Measurements from ENCODE around the gene GPR35.
"Not testable (repeated sequence)": the region's sequence is repeated elsewhere in the genome, so short reads cannot be mapped to it uniquely, and the experiment has no call there.

GPR35 gene

DNA sequence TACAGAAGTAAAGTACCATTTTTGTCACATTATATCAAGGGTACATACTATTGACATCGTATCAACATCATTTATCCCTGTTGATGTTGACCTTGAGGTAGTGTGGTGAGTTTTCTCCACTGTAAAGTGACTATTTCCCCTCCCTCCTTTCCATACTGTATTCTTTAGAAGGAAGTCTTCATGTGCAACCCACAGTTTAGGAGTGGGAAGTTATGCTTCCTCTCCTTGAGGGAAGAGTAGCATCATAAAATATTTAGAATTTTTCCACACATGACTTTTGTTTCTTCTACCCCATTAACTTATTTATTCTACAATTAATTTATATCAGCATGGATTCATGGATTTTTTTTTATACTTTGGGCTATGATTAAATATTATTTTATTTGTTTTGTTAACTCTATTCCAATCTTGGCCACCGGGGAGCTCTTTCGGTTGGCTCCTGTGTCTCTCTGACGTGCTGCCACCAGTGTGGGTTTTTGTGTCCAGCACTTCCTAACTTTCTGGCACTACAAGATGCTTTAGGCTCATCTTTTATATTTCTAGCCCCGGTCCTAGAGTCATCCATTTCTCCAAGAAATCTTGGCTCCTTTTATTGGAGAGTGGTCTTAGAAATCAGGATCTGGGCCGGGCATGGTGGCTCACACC lies 38.4 kb downstream of the GPR35 start:
- ChIA-PET CTCF (interaction anchor here (0.6 kb wide), 1 partner anchor 552 kb away, joined by 4 read pairs; no protein-coding TSS in a partner anchor), POLR2A (ENCODE audit: low non-redundant PET) (no interaction called here)
- no peak overlapping the region for H3K27ac ChIP-seq
- TF ChIP-seq, protein P1, sequence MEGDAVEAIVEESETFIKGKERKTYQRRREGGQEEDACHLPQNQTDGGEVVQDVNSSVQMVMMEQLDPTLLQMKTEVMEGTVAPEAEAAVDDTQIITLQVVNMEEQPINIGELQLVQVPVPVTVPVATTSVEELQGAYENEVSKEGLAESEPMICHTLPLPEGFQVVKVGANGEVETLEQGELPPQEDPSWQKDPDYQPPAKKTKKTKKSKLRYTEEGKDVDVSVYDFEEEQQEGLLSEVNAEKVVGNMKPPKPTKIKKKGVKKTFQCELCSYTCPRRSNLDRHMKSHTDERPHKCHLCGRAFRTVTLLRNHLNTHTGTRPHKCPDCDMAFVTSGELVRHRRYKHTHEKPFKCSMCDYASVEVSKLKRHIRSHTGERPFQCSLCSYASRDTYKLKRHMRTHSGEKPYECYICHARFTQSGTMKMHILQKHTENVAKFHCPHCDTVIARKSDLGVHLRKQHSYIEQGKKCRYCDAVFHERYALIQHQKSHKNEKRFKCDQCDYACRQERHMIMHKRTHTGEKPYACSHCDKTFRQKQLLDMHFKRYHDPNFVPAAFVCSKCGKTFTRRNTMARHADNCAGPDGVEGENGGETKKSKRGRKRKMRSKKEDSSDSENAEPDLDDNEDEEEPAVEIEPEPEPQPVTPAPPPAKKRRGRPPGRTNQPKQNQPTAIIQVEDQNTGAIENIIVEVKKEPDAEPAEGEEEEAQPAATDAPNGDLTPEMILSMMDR (conservative IDR thresholded peaks at IDR 0.05; ENCODE audit: low read depth): no peak
- DNase-seq (ENCODE audit: low spot score): no peak

DNA sequence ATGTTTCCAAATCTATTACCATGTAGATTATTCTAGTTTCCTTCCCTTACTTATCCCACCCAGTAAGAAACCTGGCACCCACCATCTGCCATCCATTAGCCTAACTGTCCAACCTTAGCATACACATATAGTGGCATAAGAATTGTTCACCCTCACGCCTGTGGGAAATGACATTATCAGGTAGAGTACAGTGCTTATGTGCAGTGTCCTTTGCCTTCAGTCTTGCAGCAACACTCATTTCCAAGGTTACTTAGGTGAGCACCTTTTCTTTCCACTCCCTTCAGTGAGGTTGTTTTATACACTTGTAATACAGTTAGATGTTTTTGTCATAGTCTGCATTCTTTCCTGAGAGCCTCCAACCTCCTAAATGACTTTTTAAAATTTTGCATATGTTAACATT lies 39.3 kb downstream of the GPR35 start:
- POLR2A ChIA-PET (ENCODE audit: low non-redundant PET): no interaction called here
- H3K27ac ChIP-seq: no peak overlapping the region
- TF ChIP-seq, protein P1 (conservative IDR thresholded peaks at IDR 0.05; ENCODE audit: low read depth): no peak
- no peak for DNase-seq (ENCODE audit: low spot score)
- CTCF ChIA-PET: no interaction called here

DNA sequence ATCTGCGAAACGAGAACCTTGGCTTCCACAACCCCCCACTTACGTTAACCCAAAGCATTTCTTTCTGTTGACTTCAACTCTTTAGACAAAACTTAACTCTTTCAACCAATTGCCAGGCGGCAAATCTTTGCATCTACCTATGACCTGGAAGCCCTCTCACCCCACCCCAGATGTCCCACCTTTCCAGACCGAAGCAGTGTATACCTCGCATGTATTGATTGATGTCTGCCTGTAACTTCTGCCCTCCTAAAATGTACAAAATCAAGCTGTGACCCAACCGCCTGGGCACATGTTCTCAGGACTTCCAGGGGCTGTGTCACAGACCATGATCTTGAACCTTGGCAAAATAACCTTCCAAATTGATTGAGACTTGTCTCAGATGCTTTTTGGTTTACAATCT lies 45.1 kb downstream of the GPR35 start:
- POLR2A ChIA-PET (ENCODE audit: low non-redundant PET): no interaction called here
- H3K27ac ChIP-seq: no peak overlapping the region
- DNase-seq (ENCODE audit: low spot score): no peak
- CTCF ChIA-PET: interaction anchor here (0.6 kb wide), 1 partner anchor 1347 kb away, joined by 3 read pairs; no protein-coding TSS in a partner anchor
- TF ChIP-seq, protein P1 (conservative IDR thresholded peaks at IDR 0.05; ENCODE audit: low read depth): no peak

DNA sequence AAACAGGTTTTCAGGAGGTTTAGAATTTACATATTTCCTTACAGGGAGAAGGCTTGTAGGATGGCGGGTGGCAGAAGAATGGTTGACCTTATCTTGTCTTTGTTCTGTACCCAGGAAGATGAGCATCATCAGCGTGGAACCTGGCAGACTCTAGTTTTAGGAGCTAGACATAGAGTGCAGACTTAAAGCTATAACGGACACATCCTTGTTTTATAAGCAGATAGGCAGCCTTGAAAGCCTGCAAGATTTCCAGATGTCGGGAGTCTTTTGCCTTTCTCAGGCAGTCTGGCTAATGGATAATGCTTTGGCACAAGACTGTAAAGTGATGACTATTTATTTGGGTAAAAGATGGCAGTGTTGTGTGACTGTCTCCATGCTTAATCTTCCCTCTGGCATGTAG lies 45.7 kb downstream of the GPR35 start:
- POLR2A ChIA-PET (ENCODE audit: low non-redundant PET): no interaction called here
- no peak overlapping the region for H3K27ac ChIP-seq
- no peak for DNase-seq (ENCODE audit: low spot score)
- CTCF ChIA-PET: no interaction called here
- TF ChIP-seq, protein P1 (conservative IDR thresholded peaks at IDR 0.05; ENCODE audit: low read depth): no peak

DNA sequence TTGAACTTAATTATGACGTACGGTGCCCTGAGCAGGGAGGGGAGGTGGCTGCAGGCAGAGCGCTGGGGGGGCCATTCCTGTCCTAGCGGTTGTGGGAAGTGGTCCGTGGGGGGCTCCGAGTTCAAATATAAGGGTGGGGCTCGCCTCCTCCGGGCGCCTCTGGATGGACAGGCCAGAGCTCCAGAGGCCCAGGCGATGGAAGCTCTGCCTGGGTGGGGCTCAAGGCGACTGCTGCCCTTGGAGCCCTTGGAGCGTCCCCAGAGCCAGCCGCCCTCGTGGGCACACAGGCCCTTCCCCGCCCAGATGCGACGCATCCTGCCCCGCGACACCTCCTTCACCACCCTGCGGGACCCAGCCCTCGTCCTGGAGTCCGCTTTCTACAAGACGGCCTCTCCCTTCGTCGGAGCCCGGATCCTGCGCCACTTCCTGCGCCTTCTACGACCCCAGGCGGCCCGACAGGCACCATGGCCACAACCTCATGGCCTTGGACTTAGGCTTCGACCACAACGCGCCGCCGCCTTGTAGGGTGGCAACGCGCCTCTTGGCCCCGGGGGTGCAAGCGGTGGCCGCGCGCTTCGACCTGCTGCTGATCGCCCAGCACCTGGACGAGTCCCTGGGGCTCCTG lies 46.9 kb downstream of the GPR35 start:
- DNase-seq (ENCODE audit: low spot score): no peak

DNA sequence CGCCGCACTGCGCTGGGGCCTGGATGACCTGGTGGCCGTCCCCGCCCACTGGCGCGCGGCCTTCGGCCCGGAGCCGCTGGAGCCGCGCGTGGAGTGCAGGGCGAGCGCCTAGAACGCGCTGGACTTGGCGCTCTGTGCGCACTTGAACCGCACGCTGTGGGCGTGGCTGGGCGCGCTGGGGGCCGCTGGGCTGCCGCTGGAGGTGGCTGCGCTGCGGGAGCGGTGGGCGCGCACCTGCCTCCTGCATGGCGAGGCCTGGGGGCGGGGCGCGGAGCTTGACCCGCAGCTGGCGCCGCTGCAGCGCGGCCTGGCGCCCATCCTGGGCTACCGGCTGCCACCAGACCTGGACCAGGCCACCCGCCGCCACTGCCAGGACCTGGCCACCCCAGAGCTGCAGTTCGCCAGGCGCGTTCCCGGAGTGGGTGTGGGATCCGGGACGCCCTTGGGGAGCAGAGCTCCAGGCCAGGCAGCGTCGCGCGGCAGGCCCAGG lies 47.5 kb downstream of the GPR35 start:
- TF ChIP-seq, protein P1 (conservative IDR thresholded peaks at IDR 0.05; ENCODE audit: low read depth): no peak
- CTCF ChIA-PET: interaction anchor here (0.6 kb wide), 1 partner anchor 529 kb away, joined by 3 read pairs; no protein-coding TSS in a partner anchor
- no peak for DNase-seq (ENCODE audit: low spot score)
- POLR2A ChIA-PET (ENCODE audit: low non-redundant PET): no interaction called here
- H3K27ac ChIP-seq: no peak overlapping the region

More for the DNA sequence above, 46.9 kb downstream of the GPR35 start:
- POLR2A ChIA-PET (ENCODE audit: low non-redundant PET): no interaction called here
- TF ChIP-seq, protein P1 (conservative IDR thresholded peaks at IDR 0.05; ENCODE audit: low read depth): no peak
- CTCF ChIA-PET: interaction anchor here (0.7 kb wide), 1 partner anchor 839 kb away, joined by 4 read pairs; no protein-coding TSS in a partner anchor
- H3K27ac ChIP-seq: no peak overlapping the region

DNA sequence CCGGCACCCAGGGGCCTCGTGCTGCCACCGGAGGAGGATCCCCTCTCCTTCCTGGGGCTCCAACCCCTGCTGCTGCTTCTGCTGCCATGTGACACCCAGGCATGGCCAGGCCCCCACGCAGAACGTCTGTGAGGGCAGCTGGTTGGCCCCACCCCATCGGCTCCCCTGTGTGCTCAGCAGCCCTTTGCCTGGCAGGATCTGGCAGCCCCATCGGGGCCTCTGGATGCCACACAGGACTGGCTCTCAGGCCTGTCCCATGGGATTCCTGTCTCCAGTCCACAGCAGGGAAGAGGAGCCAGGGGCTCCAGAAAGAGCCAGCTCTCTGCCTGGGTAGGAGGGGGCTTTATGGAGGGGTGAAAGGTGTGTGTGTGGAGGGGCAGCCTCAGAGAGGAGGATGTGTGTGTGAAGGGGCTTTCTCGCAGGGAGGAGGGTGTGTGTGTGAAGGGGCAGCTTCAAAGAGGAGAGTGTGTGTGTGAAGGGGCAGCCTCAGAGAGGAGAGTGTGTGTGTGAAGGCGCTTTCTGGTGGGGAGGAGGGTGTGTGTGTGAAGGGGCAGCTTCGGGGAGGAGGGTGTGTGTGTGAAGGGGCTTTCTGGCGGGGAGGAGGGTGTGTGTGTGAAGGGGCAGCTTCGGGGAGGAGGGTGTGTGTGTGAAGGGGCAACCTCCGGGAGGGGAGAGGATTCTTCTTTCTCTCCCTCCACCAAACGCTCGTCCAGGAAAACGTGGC lies 49.3 kb downstream of the GPR35 start:
- CTCF ChIA-PET; POLR2A ChIA-PET (ENCODE audit: low non-redundant PET); H3K27ac ChIP-seq; DNase-seq (ENCODE audit: low spot score): not testable (repeated sequence)

DNA sequence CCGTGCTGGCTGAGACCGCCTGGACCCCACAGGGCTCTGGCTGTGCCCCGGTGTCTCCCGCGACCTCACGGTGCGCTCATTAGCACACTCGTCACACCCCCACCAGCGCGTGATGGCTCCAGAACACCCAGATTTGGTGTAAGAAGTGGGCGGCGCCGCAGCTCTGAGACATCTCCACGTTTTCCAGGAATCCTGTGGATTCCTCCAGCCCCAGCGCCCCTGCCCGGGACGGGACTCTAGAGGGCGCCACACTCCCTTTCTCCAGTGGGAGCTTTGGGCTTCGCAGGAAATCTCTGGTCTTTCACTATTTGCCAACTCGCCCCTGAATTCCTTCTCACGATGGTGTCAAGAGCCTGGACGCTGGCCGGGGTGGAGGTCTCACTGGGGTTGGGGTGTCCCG lies 50.1 kb downstream of the GPR35 start:
- CTCF ChIA-PET; H3K27ac ChIP-seq; DNase-seq (ENCODE audit: low spot score); POLR2A ChIA-PET (ENCODE audit: low non-redundant PET): not testable (repeated sequence)

DNA sequence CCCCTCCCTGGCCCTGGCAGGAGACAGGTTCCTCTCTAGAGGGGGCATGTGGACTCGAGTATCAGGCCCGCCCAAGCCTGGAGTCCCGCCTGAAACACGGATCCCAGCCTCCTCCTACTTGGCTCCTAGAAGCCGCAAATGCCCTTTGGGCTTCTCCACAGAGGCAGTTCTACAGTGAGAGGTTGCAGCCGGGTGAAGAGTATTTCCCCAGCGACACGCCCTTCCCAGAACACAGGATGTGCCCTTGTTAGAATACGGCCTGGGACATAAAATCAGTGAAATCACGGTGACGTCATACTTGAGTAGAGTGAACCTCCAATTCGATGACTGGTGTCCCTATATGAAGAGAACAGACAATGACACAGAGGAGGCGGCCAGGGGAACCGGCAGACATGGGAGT lies 52.8 kb downstream of the GPR35 start:
- DNase-seq (ENCODE audit: low spot score); POLR2A ChIA-PET (ENCODE audit: low non-redundant PET); H3K27ac ChIP-seq; CTCF ChIA-PET: not testable (repeated sequence)

DNA sequence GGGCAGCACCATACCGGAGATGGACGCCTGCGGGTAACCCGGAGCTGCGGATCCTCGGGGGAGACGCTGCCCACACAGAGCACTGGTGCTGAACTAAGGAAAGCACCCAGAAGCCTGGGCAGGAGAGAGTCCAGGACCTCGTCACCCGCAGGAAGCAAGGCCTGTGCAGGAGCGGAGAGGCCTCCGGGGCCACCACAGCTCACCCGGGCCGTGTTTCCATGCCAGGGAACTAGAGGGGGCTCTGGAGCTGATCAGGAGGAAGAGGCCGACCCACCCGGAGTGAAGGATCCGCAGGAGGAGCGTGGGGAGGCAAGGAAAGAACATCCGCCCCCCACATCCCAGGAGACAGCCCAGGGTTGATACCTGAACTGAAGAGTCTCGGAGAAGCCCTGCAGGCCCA lies 53.6 kb downstream of the GPR35 start:
- H3K27ac ChIP-seq; CTCF ChIA-PET; DNase-seq (ENCODE audit: low spot score); POLR2A ChIA-PET (ENCODE audit: low non-redundant PET): not testable (repeated sequence)
